ENCODE data around the gene JARID2.
A peak's percentile ranks its signal among the peaks of the same experiment; 100 is the strongest.

Gene JARID2

GRCh38 chr6:15245361-15246216 lies at the start of gene JARID2:
Gene JARID2, plus strand, starts transcription at chr6:15246069. Its CDS starts 471 bp downstream, at chr6:15246540.
- DNase-seq = peak; percentile 95 to 98

GRCh38 chr6:15200087-15200486 lies 45.8 kb upstream of the JARID2 start:
- no peak for DNase-seq

- no peak for DNase-seq
Measured at GRCh38 chr6:15205321-15205720, 40.5 kb upstream of the JARID2 start.

GRCh38 chr6:15206887-15207286 lies 39.0 kb upstream of the JARID2 start:
- no peak for DNase-seq

- DNase-seq = no peak
Measured at GRCh38 chr6:15207923-15208322, 37.9 kb upstream of the JARID2 start.

- DNase-seq = no peak
Measured at GRCh38 chr6:15213838-15214400, 31.9 kb upstream of the JARID2 start.

- DNase-seq = no peak
Measured at GRCh38 chr6:15218401-15218800, 27.5 kb upstream of the JARID2 start.

- DNase-seq = no peak
Measured at GRCh38 chr6:15220062-15220461, 25.8 kb upstream of the JARID2 start.

GRCh38 chr6:15227827-15228318 lies 18.0 kb upstream of the JARID2 start:
- DNase-seq = no peak

- DNase-seq = no peak
Measured at GRCh38 chr6:15230827-15231226, 15.0 kb upstream of the JARID2 start.

- DNase-seq = no peak
Measured at GRCh38 chr6:15232836-15233510, 12.9 kb upstream of the JARID2 start.

GRCh38 chr6:15234068-15234758 lies 11.7 kb upstream of the JARID2 start:
- DNase-seq = no peak

GRCh38 chr6:15239616-15240364 lies 6.1 kb upstream of the JARID2 start:
- DNase-seq = no peak

- DNase-seq = no peak
Measured at GRCh38 chr6:15242503-15242902, 3.4 kb upstream of the JARID2 start.

GRCh38 chr6:15242937-15243614 lies 2.8 kb upstream of the JARID2 start:
- peak in 1 of 2 experiments; percentile 32 for DNase-seq

GRCh38 chr6:15243910-15244619 lies 1.8 kb upstream of the JARID2 start:
- peak in 1 of 2 experiments; percentile 52 for DNase-seq

- DNase-seq = peak; percentile 51 to 85
Measured at GRCh38 chr6:15244620-15245360, 1.1 kb upstream of the JARID2 start.

- DNase-seq = no peak
Measured at GRCh38 chr6:15246217-15246665, 372 bp downstream of the JARID2 start.

- DNase-seq = peak; percentile 21 to 42
Measured at GRCh38 chr6:15246666-15247499, 1.0 kb downstream of the JARID2 start.
